ENCODE results near the gene TAF4. TPM values are rescaled to one million over a fixed set of nuclear protein-coding genes. Genes with fewer than 3 reads are reported as not detected.
"Not testable (repeated sequence)": the region's sequence is repeated elsewhere in the genome, so short reads cannot be mapped to it uniquely, and the experiment has no call there.

TAF4 gene
- total and polyA plus RNA-seq, 3 donors from 2014 or later: 30.7 to 111 (median 107) TPM

DNA sequence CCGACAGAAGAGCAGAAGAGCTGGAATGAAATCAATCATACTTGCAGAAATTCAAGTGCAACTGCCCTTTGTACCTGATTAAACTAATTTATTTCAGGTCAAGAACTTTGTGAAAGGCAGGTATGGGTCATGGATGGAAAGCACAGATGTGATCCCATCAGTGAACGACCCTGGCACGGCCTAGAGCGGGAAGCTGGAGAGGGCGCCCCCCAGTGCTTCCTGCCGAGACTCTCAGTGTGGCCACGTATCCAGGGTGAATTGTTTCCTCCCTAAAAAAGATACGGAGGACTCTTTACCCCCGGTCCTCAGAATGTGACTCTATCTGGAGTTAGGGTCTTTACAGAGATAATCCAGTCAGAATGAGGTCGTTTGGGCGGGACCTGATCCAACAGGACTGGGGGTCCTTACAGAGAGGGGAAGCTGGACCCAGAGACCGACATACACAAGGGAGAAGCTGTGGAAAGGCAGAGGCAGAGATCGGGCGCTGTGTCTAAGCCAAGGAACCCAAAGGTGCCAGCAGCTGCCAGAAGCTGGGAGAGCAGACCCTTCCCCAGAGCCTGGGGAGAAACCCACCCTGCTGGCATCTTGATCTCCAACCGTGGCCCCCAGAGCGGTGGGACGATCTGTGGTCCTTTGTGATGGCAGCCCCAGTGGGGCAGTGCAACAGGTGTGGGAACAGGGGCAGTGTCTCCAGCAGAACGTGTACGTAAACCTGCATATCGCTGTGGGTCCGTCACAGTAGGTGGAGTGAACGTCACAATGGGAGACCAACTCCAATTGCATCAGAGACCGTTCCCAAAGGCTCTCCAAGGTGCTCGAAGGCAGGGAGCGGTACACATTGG, 91.9 kb downstream of the TAF4 start:
- no peak for DNase-seq
- Histone ChIP-seq H3K27ac (no peak overlapping the region), H3K9me3 (no peaks in the 10 kb centered on the region), H3K4me3 (no peak overlapping the region), H3K36me3 (ENCODE audit: low read depth, missing control alignments) (no peaks in the 10 kb centered on the region), H3K4me1 (no peaks in the 10 kb centered on the region), H3K27me3 (no peaks in the 10 kb centered on the region)
- intact Hi-C loops (cut with DNase I; ENCODE audit: low total_unique reads): no loop called here
- WGBS, 2 donors: 91 to 94% methylated on average over 23 to 25 of the region's 25 CpGs
- TF ChIP-seq CTCF (IDR thresholded peaks at IDR 0.05) (no peak), POLR2A (IDR thresholded peaks at IDR 0.05) (no peak)

GRCh38 chr20:61972636-61973508, 92.8 kb downstream of the TAF4 start:
- 92 to 93% methylated on average over 23 to 27 of the region's 27 CpGs for WGBS, 2 donors

GRCh38 chr20:61971595-61971994, 94.1 kb downstream of the TAF4 start:
- DNase-seq; H3K27ac ChIP-seq; H3K9me3 ChIP-seq; H3K4me1 ChIP-seq; H3K36me3 ChIP-seq (ENCODE audit: low read depth, missing control alignments); intact Hi-C loops (cut with DNase I; ENCODE audit: low total_unique reads); H3K4me3 ChIP-seq; H3K27me3 ChIP-seq: not testable (repeated sequence)
- whole genome bisulfite sequencing, 2 donors: 91 to 92% methylated on average over 9 to 13 of the region's 13 CpGs

More at GRCh38 chr20:61972636-61973508, 92.8 kb downstream of the TAF4 start:
- intact Hi-C loops (cut with DNase I; ENCODE audit: low total_unique reads): no loop called here
- H3K27me3 ChIP-seq: no peaks in the 10 kb centered on the region
- H3K4me3 ChIP-seq: no peak overlapping the region
- no peak for DNase-seq
- H3K36me3 ChIP-seq (ENCODE audit: low read depth, missing control alignments): no peaks in the 10 kb centered on the region
- no peak for TF ChIP-seq POLR2A (IDR thresholded peaks at IDR 0.05)
- TF ChIP-seq CTCF (IDR thresholded peaks at IDR 0.05): no peak
- no peaks in the 10 kb centered on the region for H3K9me3 ChIP-seq
- no peak overlapping the region for H3K27ac ChIP-seq
- no peaks in the 10 kb centered on the region for H3K4me1 ChIP-seq

DNA sequence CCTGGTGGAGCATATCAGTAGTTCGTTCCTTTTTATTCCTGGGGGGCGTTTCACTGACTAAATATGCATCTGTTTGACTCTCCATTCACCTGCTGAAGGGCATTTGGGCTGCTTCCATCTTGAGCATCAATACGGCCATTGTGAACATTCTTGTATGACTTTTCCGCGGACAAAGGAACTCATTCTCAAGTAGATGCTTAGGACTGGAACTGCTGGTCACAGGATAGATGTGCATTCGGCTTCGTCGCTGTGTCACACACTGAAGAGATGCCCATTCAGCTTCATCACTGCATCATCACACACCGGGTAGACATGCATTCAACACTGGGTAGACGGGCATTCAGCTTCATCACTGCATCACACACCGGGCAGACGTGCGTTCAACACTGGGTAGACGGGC, 95.3 kb downstream of the TAF4 start:
- WGBS, 2 donors: 94 to 95% methylated on average over 14 of the region's 14 CpGs
- H3K4me1 ChIP-seq: no peaks in the 10 kb centered on the region
- intact Hi-C loops (cut with DNase I; ENCODE audit: low total_unique reads): no loop called here
- H3K27ac ChIP-seq: no peak overlapping the region
- H3K9me3 ChIP-seq: no peaks in the 10 kb centered on the region
- TF ChIP-seq POLR2A (IDR thresholded peaks at IDR 0.05): no peak
- no peak for TF ChIP-seq CTCF (IDR thresholded peaks at IDR 0.05)
- H3K4me3 ChIP-seq: no peak overlapping the region
- H3K27me3 ChIP-seq: no peaks in the 10 kb centered on the region
- DNase-seq: no peak
- H3K36me3 ChIP-seq (ENCODE audit: low read depth, missing control alignments): no peaks in the 10 kb centered on the region

DNA sequence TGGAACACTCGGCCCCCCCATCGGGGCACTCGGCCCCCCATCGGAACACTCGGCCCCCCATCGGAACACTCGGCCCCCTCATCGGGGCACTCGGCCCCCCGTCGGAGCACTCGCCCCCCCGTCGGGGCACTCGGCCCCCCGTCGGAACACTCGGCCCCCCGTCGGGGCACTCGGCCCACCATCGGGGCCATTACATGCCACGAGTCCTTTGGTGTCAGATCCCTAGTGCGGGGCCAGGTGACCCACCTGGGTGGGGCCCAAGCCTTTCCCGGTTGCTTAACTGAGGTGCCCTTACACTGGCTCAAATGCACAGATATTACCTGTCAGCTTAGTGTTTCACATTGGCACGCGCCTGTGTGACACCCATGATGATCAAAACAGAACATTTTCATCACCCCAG, 95.9 kb downstream of the TAF4 start:
- DNase-seq: no peak
- intact Hi-C loops (cut with DNase I; ENCODE audit: low total_unique reads): no loop called here
- TF ChIP-seq POLR2A (IDR thresholded peaks at IDR 0.05) (no peak), CTCF (IDR thresholded peaks at IDR 0.05) (no peak)
- no peak overlapping the region for H3K4me3 ChIP-seq
- no peaks in the 10 kb centered on the region for H3K36me3 ChIP-seq (ENCODE audit: low read depth, missing control alignments)
- H3K27me3 ChIP-seq: no peaks in the 10 kb centered on the region
- WGBS, 2 donors: 87 to 97% methylated on average over 13 to 27 of the region's 27 CpGs
- no peaks in the 10 kb centered on the region for H3K9me3 ChIP-seq
- H3K27ac ChIP-seq: no peak overlapping the region
- no peaks in the 10 kb centered on the region for H3K4me1 ChIP-seq

Measured in testis (tissue), 3 donors.